ENCODE measurements around the gene ZFYVE26.

Gene ZFYVE26

DNA sequence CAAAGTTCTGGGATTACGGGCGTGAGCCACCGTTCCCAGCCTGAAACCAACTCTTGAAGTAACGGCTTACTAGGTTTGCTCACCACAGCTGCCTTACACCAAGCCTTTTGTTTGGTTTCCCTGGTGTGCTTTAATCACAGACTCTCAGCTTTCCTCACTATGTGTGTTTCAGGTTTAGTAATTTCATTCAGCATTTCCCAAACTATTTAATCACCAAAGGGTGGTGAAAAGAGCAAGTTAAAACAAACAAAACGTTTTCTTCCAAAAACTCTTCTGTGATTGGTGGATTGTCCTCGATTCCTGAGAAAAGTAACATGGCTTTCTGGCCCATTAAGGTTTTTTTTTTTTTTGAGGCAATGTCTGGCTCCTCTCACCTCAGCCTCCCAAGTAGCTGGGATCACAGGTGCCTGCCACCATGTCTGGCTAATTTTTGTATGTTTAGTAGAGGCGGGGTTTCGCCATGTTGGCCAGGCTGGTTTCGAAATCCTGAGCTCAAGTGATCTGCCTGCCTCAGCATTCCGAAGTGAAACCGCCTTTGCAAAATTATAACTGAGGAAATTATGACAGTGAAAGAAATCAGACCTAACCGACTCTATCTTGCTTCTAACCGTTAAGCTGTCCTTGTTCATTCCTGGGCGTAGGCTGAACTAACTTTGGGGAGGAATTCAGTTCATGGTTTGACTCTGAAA lies 1.5 kb upstream of the ZFYVE26 start:
- FAIRE-seq (no peak), DNase-seq (ENCODE audit: insufficient read length, low spot score) (no peak)
- no peak for TF ChIP-seq TAF1 (IDR thresholded peaks at IDR 0.05; ENCODE audit: low read depth, low read length)
- no peak for TF ChIP-seq POLR2AphosphoS5 (IDR thresholded peaks at IDR 0.05; ENCODE audit: low read depth, low read length)
- TF ChIP-seq PAX5 (IDR thresholded peaks at IDR 0.05; ENCODE audit: insufficient read depth, low read length, severe bottlenecking) = no peak
- no peak for TF ChIP-seq SPI1 (IDR thresholded peaks at IDR 0.05; ENCODE audit: low read depth, low read length)
- TF ChIP-seq POLR2A (IDR thresholded peaks at IDR 0.05; ENCODE audit: low read depth, low read length) = no peak
- no peak for TF ChIP-seq POU2F2 (IDR thresholded peaks at IDR 0.05; ENCODE audit: low read depth, low read length)

DNA sequence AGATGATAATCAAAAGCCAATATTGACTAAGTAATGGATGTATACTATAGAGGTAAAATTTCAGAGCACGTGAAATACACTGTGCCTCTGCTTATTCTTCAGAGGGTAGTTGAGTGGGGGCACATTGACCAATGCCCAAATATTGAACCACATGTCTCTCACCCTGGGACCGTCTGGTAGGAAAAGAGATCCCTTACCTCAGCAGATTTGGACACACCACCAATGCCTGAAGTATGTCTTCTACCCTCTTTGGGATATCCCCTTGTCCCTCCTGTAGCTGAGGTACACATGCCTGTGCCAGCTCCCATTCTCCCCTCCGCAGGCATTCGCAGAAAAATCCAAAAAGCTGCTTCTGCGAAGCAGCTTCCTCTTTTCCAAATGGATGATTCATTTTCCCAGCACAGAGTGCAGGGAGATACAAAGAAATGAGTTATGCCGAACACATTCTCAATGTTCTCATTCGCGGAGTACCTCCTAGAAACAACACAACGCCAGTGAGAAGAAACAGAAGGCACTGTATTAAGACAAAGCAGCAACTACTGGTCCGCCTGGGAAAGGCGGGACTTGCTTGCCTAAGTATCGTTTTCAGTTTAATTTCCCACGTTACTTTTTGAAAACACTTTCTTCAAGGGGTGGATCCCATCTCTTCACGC lies 691 bp downstream of the ZFYVE26 start:
- TF ChIP-seq PAX5 (IDR thresholded peaks at IDR 0.05; ENCODE audit: insufficient read depth, low read length, severe bottlenecking) = no peak
- no peak for TF ChIP-seq TAF1 (IDR thresholded peaks at IDR 0.05; ENCODE audit: low read depth, low read length)
- TF ChIP-seq POLR2A (IDR thresholded peaks at IDR 0.05; ENCODE audit: low read depth, low read length) = no peak
- TF ChIP-seq POU2F2 (IDR thresholded peaks at IDR 0.05; ENCODE audit: low read depth, low read length) = no peak
- no peak for TF ChIP-seq SPI1 (IDR thresholded peaks at IDR 0.05; ENCODE audit: low read depth, low read length)
- TF ChIP-seq POLR2AphosphoS5 (IDR thresholded peaks at IDR 0.05; ENCODE audit: low read depth, low read length) = no peak
- DNase-seq (ENCODE audit: insufficient read length, low spot score) = no peak
- FAIRE-seq = no peak

DNA sequence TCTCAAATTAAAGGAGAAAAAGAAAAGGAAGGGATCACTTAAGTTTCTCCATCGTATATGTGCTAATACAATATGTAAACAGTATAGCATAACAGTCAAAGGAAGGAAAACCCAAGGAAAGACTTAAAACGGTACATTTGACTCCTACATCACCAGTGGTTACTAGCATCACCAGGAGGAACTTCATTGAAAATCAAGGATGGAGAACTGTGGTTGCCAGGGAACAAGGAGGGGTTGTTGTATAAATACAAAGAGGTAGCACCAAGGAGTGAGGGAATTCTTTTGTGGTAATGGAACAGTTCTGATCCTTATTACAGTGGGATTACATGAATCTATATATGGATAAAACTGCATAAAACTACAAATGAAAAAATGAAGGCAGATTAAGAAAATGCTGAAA lies 1.6 kb downstream of the ZFYVE26 start:
- no peak for DNase-seq (ENCODE audit: insufficient read length, low spot score)
- no peak for TF ChIP-seq PAX5 (IDR thresholded peaks at IDR 0.05; ENCODE audit: insufficient read depth, low read length, severe bottlenecking)
- no peak for TF ChIP-seq POLR2AphosphoS5 (IDR thresholded peaks at IDR 0.05; ENCODE audit: low read depth, low read length)
- no peak for TF ChIP-seq POU2F2 (IDR thresholded peaks at IDR 0.05; ENCODE audit: low read depth, low read length)
- no peak for TF ChIP-seq POLR2A (IDR thresholded peaks at IDR 0.05; ENCODE audit: low read depth, low read length)
- TF ChIP-seq TAF1 (IDR thresholded peaks at IDR 0.05; ENCODE audit: low read depth, low read length) = no peak
- TF ChIP-seq SPI1 (IDR thresholded peaks at IDR 0.05; ENCODE audit: low read depth, low read length) = no peak
- FAIRE-seq = no peak

DNA sequence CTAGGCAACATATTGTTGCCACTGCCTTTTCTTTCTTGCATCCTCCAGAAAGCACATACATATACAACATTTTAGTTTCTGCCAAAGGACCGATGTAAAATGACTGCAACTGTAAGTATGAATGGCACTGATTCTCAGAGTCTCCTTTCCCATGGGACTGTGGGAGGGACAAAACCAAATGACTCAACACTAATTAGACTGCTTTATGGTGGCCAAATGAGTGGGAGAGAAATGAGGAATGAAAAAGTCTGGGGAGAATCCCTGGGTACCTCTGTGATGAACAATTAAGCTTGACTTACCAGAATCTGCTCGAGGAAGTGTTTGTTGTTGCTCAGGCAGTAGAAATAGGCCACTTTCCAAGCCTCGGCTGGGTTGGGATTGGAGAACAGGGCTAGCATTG lies 10.1 kb downstream of the ZFYVE26 start:
- no peak for FAIRE-seq
- no peak for DNase-seq (ENCODE audit: insufficient read length, low spot score)
- TF ChIP-seq PAX5 (IDR thresholded peaks at IDR 0.05; ENCODE audit: insufficient read depth, low read length, severe bottlenecking) (no peak), SPI1 (IDR thresholded peaks at IDR 0.05; ENCODE audit: low read depth, low read length) (no peak)

DNA sequence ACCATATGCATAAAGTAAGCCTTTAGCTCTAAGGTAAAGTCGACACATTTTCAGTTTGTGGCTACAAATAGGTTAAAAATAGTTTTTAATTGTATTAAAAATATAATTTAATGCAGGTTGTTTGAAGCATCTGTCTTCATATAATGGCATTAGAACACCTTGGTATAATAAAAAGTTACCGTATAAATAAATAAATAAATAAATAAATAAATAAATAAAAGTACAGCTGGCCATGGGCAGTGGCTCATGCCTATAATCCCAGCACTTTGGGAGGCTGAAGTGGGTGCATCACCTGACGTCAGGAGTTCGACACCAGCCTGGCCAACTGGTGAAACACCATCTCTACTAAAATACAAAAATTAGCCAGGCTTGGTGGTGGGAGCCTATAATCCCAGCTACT lies 15.6 kb downstream of the ZFYVE26 start:
- no peak for TF ChIP-seq SPI1 (IDR thresholded peaks at IDR 0.05; ENCODE audit: low read depth, low read length)
- no peak for TF ChIP-seq PAX5 (IDR thresholded peaks at IDR 0.05; ENCODE audit: insufficient read depth, low read length, severe bottlenecking)
- no peak for TF ChIP-seq TAF1 (IDR thresholded peaks at IDR 0.05; ENCODE audit: low read depth, low read length)
- TF ChIP-seq POU2F2 (IDR thresholded peaks at IDR 0.05; ENCODE audit: low read depth, low read length) = no peak
- no peak for TF ChIP-seq POLR2A (IDR thresholded peaks at IDR 0.05; ENCODE audit: low read depth, low read length)
- TF ChIP-seq POLR2AphosphoS5 (IDR thresholded peaks at IDR 0.05; ENCODE audit: low read depth, low read length) = no peak
- DNase-seq (ENCODE audit: insufficient read length, low spot score) = no peak
- no peak for FAIRE-seq

DNA sequence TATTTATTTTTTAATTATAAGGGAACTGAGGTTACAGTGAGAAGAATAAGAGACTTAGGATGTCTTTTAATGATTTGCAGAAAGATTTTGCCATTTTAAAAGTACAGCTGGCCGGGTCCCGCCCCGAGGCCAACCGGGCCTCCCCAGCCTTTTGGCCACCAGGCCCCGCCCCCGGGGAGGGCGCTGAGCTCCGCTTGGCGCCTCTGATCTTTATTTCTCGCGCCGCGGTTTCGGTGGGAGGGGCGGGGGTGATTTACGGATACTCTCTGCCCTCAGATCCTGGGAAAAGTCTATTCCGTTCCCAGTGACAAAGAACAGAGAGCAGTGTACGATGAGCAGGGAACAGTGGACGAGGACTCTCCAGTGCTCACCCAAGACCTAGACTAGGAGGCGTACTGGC lies 17.7 kb downstream of the ZFYVE26 start:
- FAIRE-seq = no peak
- TF ChIP-seq SPI1 (IDR thresholded peaks at IDR 0.05; ENCODE audit: low read depth, low read length) = no peak
- TF ChIP-seq POU2F2 (IDR thresholded peaks at IDR 0.05; ENCODE audit: low read depth, low read length) = no peak
- no peak for TF ChIP-seq PAX5 (IDR thresholded peaks at IDR 0.05; ENCODE audit: insufficient read depth, low read length, severe bottlenecking)
- no peak for TF ChIP-seq POLR2A (IDR thresholded peaks at IDR 0.05; ENCODE audit: low read depth, low read length)
- no peak for TF ChIP-seq POLR2AphosphoS5 (IDR thresholded peaks at IDR 0.05; ENCODE audit: low read depth, low read length)
- no peak for TF ChIP-seq TAF1 (IDR thresholded peaks at IDR 0.05; ENCODE audit: low read depth, low read length)
- DNase-seq (ENCODE audit: insufficient read length, low spot score) = no peak

DNA sequence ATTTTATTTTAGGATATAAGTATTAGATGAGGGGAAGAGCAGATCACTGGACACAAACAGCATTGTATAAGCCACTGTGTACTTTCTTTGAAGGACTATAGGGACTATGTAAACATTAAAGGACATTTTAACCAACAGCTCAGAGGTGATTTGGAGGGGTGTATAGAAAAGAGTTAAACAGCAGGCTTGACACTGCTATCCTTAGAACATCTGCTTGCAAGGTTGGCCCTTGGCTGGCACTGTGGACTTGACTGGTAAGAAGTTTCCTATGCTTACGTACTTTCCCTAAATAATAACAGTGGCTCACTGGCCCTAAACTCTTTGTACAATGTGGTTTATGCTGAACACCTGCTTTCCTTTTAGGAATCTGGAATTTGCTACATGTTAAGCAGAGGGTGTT lies 28.7 kb downstream of the ZFYVE26 start:
- no peak for FAIRE-seq
- no peak for TF ChIP-seq POLR2AphosphoS5 (IDR thresholded peaks at IDR 0.05; ENCODE audit: low read depth, low read length)
- TF ChIP-seq TAF1 (IDR thresholded peaks at IDR 0.05; ENCODE audit: low read depth, low read length) = no peak
- TF ChIP-seq SPI1 (IDR thresholded peaks at IDR 0.05; ENCODE audit: low read depth, low read length) = no peak
- TF ChIP-seq POLR2A (IDR thresholded peaks at IDR 0.05; ENCODE audit: low read depth, low read length) = no peak
- no peak for TF ChIP-seq PAX5 (IDR thresholded peaks at IDR 0.05; ENCODE audit: insufficient read depth, low read length, severe bottlenecking)
- TF ChIP-seq POU2F2 (IDR thresholded peaks at IDR 0.05; ENCODE audit: low read depth, low read length) = no peak

DNA sequence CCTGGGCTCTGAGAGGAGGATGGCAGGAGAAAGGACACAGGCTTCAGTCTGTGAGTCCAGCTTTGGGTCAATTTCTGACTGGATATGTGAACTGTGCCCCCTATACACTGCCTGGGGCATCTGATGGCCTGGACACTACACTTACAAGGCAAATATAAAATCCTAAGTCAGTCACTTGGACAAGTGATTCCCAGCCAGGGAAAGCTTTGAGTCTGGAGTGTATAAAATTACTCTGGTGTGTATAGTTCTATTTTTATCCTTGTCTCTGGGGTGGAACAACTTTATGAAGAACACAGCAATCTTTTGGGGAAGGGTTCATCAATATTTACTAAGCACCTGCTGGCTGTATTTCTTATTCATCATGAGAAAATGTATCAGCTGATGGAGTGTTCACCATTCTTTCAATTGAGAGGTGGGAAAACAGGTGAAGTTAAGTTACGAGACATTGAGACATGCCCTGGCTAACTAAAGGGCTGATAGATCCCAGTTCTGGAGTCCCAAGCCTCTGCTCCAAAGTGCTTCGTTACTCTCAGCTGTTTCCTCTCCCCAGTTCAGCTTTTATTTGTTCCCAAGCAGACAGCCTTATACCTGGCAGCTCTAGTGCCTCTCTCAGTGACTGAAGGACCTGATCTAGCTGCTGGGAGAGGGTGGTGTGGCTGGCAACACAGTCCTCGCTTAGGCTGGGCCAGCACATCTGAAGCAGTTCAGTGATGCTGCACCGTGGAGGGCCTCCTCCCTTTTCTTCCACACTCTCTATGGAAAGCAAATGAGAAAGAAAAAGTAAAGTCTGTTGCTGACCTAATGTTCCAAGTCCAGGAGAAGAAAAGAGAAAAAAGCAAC lies 30.9 kb downstream of the ZFYVE26 start:
- DNase-seq (ENCODE audit: insufficient read length, low spot score) (no peak), FAIRE-seq (no peak)
- TF ChIP-seq TAF1 (IDR thresholded peaks at IDR 0.05; ENCODE audit: low read depth, low read length) (no peak), POLR2AphosphoS5 (IDR thresholded peaks at IDR 0.05; ENCODE audit: low read depth, low read length) (no peak), SPI1 (IDR thresholded peaks at IDR 0.05; ENCODE audit: low read depth, low read length) (no peak), PAX5 (IDR thresholded peaks at IDR 0.05; ENCODE audit: insufficient read depth, low read length, severe bottlenecking) (no peak), POLR2A (IDR thresholded peaks at IDR 0.05; ENCODE audit: low read depth, low read length) (no peak)

More for the DNA sequence above, 28.7 kb downstream of the ZFYVE26 start:
- DNase-seq (ENCODE audit: insufficient read length, low spot score) = no peak

DNA sequence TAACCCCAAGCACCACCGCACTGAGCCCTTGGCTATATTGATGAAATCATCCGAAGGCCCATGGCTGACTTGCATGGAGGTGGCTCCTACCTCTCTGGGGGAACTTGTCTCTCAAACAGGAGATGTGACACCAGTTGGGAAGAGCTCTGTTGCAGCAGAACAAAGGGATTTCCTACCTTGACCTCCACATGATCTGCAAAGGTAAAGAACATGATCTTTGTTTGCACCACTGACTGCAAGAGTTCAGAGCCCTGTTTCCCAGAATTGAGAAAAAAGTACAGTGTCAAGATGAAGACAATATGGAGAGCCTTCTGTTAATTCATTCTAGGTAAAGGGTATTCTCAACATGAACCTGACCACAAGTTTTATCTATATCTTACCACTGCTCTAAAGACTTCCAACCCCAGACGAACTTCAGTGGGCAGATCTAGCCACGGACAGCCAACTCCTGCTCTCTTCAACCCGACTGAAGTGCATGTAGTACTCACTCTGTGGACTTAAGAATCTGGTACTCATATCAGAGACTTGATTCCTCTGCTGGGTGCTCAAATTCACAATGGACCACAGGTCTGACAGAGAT lies 32.1 kb downstream of the ZFYVE26 start:
- DNase-seq (ENCODE audit: insufficient read length, low spot score) (no peak), FAIRE-seq (no peak)
- TF ChIP-seq SPI1 (IDR thresholded peaks at IDR 0.05; ENCODE audit: low read depth, low read length) (no peak), POLR2A (IDR thresholded peaks at IDR 0.05; ENCODE audit: low read depth, low read length) (no peak), POU2F2 (IDR thresholded peaks at IDR 0.05; ENCODE audit: low read depth, low read length) (no peak), PAX5 (IDR thresholded peaks at IDR 0.05; ENCODE audit: insufficient read depth, low read length, severe bottlenecking) (no peak), TAF1 (IDR thresholded peaks at IDR 0.05; ENCODE audit: low read depth, low read length) (no peak), POLR2AphosphoS5 (IDR thresholded peaks at IDR 0.05; ENCODE audit: low read depth, low read length) (no peak)
